ENCODE data around the gene RUBCN.
"Not testable (repeated sequence)": the region's sequence is repeated elsewhere in the genome, so short reads cannot be mapped to it uniquely, and the experiment has no call there.

GRCh38 chr3:197665142-197665491 lies 71.6 kb downstream of the RUBCN start:
- TF ChIP-seq EZH2 (IDR thresholded peaks at IDR 0.05; ENCODE audit: insufficient read depth, poor library complexity, severe bottlenecking); EZH2phosphoT487 (IDR thresholded peaks at IDR 0.05; ENCODE audit: insufficient read depth, low read depth): not testable (repeated sequence)
